Fibroblast of lung (primary cell): ENCODE data around the gene IGSF6. TPM values are rescaled to one million over a fixed set of nuclear protein-coding genes. Genes with fewer than 3 reads are reported as not detected.

ENCODE experiments used
- DNase-seq, 2 donors: peaks; one replicate each; pipeline versions ENCODE4 v3.0.0 to v3.0.0-alpha.2; 2010; ENCODE audit warnings: low read depth in 2 of 2
- H2AFZ ChIP-seq: 2 replicates; pipeline ENCODE4 v1.5.1; 2012; ENCODE audit warnings: low read length, control low read depth, inconsistent platforms
- H3K27ac ChIP-seq: 2 replicates; pipeline ENCODE4 v1.5.1; 2011; ENCODE audit warnings: low read length, control low read depth; ENCODE audit not compliant: insufficient read depth
- H3K27me3 ChIP-seq: 2 replicates; pipeline ENCODE4 v1.5.1; 2011; ENCODE audit warnings: mild to moderate bottlenecking, low read length; ENCODE audit not compliant: control insufficient read depth, insufficient read depth
- H3K36me3 ChIP-seq: 2 replicates; pipeline ENCODE4 v1.5.1; 2011; ENCODE audit warnings: low read length; ENCODE audit not compliant: control insufficient read depth, insufficient read depth
- H3K4me1 ChIP-seq: 2 replicates; pipeline ENCODE4 v1.5.1; 2011; ENCODE audit warnings: low read length; ENCODE audit not compliant: control insufficient read depth, insufficient read depth; ENCODE audit errors: extremely low read depth
- H3K4me2 ChIP-seq: 2 replicates; pipeline ENCODE4 v1.5.1; 2011; ENCODE audit warnings: low read length, control low read depth; ENCODE audit not compliant: insufficient read depth; ENCODE audit errors: extremely low read depth
- H3K4me3 ChIP-seq, 4 experiments: fragments of 200-600 bp in 1 of 4; sonication (generic) in 1 of 4; replicated peaks in 1 of 4; 2 replicates each; pipeline ENCODE4 v1.5.1; 2011 to 2016; ENCODE audit warnings: low read length in 4 of 4, low read depth in 3 of 4, mild to moderate bottlenecking in 3 of 4, control low read depth in 2 of 4, inconsistent platforms in 1 of 4, mixed read lengths in 1 of 4; ENCODE audit not compliant: insufficient read depth in 1 of 4; ENCODE audit errors: control extremely low read depth in 1 of 4
- H3K79me2 ChIP-seq: 2 replicates; pipeline ENCODE4 v1.5.1; 2012; ENCODE audit warnings: mild to moderate bottlenecking, low read length, inconsistent platforms; ENCODE audit not compliant: control insufficient read depth, insufficient read depth
- H3K9ac ChIP-seq: 2 replicates; pipeline ENCODE4 v1.5.1; 2011; ENCODE audit warnings: mild to moderate bottlenecking, low read length, control low read depth; ENCODE audit not compliant: insufficient read depth
- H3K9me3 ChIP-seq: 2 replicates; pipeline ENCODE4 v1.5.1; 2012; ENCODE audit warnings: low read depth, low read length; ENCODE audit not compliant: control insufficient read depth, insufficient read depth
- H4K20me1 ChIP-seq: 2 replicates; pipeline ENCODE4 v1.5.1; 2011; ENCODE audit warnings: low read length; ENCODE audit not compliant: control insufficient read depth, insufficient read depth; ENCODE audit errors: extremely low read depth
- CTCF ChIP-seq, 2 donors: IDR thresholded peaks in 1 of 2; conservative IDR thresholded peaks in 1 of 2; 1 replicate in 1 of 2; 2 replicates in 1 of 2; pipeline ENCODE4 v1.5.1; 2011 to 2012; ENCODE audit warnings: low read length in 2 of 2, control low read depth in 1 of 2, inconsistent platforms in 1 of 2, low read depth in 1 of 2, mild to moderate bottlenecking in 1 of 2
- EZH2 ChIP-seq: IDR thresholded peaks from 2 replicates; pipeline ENCODE4 v1.5.1; 2012; ENCODE audit warnings: low read length, control low read depth, mild to moderate bottlenecking; ENCODE audit errors: missing control alignments
- polyA plus RNA-seq, 2 donors: library from polyadenylated mRNA; depleted of rRNA in 1 of 2; stranded (reverse) in 1 of 2; unstranded in 1 of 2; fragments of >200 nt; gene quantifications; 2 replicates each; pipeline ENCODE4 v1.2.1, GENCODE V29; 2011 to 2012; ENCODE audit warnings: missing spikeins in 1 of 2
- total RNA-seq: library from RNA; depleted of rRNA; stranded (reverse); fragments of >200 nt; gene quantifications from 2 replicates; pipeline ENCODE4 v1.2.1, GENCODE V29; 2014

The IGSF6 gene
- total and polyA plus RNA-seq, 2 donors (not counting 1 experiment from before 2014, with no cell fraction given) = not detected

DNA sequence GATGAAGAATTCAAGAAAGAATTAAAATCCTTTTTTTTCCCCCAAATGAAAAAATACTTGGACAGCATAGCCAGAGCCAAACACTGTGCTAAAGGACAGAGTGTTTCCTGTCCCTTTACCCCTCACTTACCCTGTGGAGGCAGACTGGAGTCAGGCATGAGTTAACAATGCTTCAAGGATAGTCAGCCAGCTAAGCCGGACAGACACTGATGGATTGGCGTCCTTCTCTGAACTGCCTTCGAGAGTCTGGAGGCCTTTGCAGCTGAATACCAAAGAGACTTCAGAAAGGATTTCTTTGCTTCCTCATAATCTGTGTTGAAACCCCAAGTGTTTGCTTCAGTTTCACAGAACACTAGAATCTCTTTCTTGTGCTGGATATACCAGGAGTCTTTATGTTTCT, 48.5 kb downstream of the IGSF6 start:
- Histone ChIP-seq H3K27ac (peak overlapping the region; percentile 28), H3K4me1 (peaks cover 5% of the 10 kb centered on the region)

DNA sequence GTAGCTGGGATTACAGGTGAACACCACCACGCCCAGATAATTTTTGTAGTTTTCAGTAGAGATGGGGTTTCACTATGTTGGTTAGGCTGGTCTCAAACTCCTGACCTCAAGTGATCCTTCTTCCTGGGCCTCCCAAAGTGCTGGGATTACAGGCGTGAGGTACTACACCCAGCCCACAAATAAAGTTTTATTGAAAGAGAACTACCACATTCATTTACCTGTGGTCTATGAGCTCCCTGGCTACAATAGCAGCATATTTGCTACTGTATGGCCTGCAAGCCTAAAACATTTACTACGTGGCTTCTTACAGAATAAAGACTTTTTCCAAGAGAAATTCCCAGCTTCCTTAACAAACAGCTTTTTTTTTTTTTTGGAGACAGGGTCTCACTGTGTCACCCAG, 49.6 kb downstream of the IGSF6 start:
- DNase-seq = no peak
- Histone ChIP-seq H2AFZ (no peak overlapping the region), H3K27ac (no peak overlapping the region), H3K9ac (no peak overlapping the region), H3K4me2 (no peak overlapping the region), H3K36me3 (no peaks in the 10 kb centered on the region), H3K4me3 (no peak overlapping the region), H3K4me1 (peaks cover 7% of the 10 kb centered on the region), H3K79me2 (peaks cover 77% of the 10 kb centered on the region), H3K27me3 (no peaks in the 10 kb centered on the region), H4K20me1 (peaks cover 3% of the 10 kb centered on the region), H3K9me3 (no peaks in the 10 kb centered on the region)
- no peak for TF ChIP-seq EZH2
- TF ChIP-seq CTCF (conservative IDR thresholded peaks at IDR 0.05 in 1 of 2, IDR thresholded peaks at IDR 0.05 in 1 of 2; ENCODE audit: low read depth in 1 of 2, low read length in 2 of 2) = no peak

More for the DNA sequence above, 48.5 kb downstream of the IGSF6 start:
- Histone ChIP-seq H3K27me3 (no peaks in the 10 kb centered on the region), H3K4me3 (peak overlapping the region in 1 of 4 experiments; percentile 1), H3K9me3 (no peaks in the 10 kb centered on the region), H2AFZ (no peak overlapping the region), H3K9ac (no peak overlapping the region), H3K79me2 (peaks cover 88% of the 10 kb centered on the region), H4K20me1 (peaks cover 3% of the 10 kb centered on the region), H3K4me2 (peak overlapping the region; percentile 44), H3K36me3 (no peaks in the 10 kb centered on the region)
- TF ChIP-seq EZH2 = no peak
- peak in 1 of 2 donors; percentile 9 for TF ChIP-seq CTCF (conservative IDR thresholded peaks at IDR 0.05 in 1 of 2, IDR thresholded peaks at IDR 0.05 in 1 of 2; ENCODE audit: low read depth in 1 of 2, low read length in 2 of 2)
- peak; percentile 39 to 56 for DNase-seq

DNA sequence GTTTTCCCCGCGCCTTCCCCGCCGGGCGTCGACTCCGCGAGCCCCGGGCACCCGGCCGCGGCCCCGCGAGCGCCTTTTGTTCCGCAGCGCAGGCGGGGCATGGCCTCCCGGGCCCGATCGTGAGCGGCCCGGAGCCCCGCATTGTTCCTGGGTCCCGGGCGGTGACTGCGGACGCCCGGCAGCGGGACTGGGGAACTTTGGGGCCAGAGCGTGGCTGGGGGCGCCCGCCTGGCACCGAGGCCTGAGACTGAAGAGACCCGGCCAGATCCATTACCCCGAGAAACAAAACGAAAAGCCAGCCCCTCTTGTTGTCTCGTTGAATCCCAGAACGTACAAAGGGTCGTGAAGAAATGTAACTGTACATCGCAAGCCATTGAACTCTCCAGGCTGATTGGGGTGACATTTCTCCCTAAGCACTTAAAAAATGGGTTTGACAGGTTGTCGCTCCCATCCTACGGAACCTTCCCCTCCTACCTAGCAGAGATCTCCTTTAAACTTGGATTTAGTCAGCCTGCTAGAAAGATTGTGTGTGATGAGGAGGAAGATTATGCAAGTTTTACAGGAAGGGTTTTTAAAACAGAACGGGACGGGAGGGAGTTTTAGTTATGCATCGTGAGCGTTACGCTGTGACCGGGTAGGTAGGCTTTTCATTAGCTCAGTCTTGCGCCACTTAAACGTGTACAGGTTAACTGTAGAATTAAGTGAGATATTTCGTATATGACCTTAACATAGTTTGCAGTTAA, 52.2 kb downstream of the IGSF6 start:
- peak overlapping the region; percentile 88 to 99 (median 93) for H3K4me3 ChIP-seq
- peaks cover 53% of the 10 kb centered on the region for H3K79me2 ChIP-seq
- no peaks in the 10 kb centered on the region for H3K9me3 ChIP-seq
- peak overlapping the region; percentile 64 for H3K4me2 ChIP-seq
- H2AFZ ChIP-seq = peak overlapping the region; percentile 60
- DNase-seq = peak; percentile 40 to 50
- H3K4me1 ChIP-seq = peaks cover 7% of the 10 kb centered on the region
- H3K27ac ChIP-seq = peak overlapping the region; percentile 90
- H4K20me1 ChIP-seq = peaks cover 3% of the 10 kb centered on the region
- peak overlapping the region; percentile 89 for H3K9ac ChIP-seq
- TF ChIP-seq CTCF (conservative IDR thresholded peaks at IDR 0.05 in 1 of 2, IDR thresholded peaks at IDR 0.05 in 1 of 2; ENCODE audit: low read depth in 1 of 2, low read length in 2 of 2) = no peak
- no peak for TF ChIP-seq EZH2
- no peaks in the 10 kb centered on the region for H3K27me3 ChIP-seq
- H3K36me3 ChIP-seq = no peaks in the 10 kb centered on the region
